MM.1S (cell line): ENCODE data around the gene FOXN3.

Experiments used
- DNase-seq: peaks from one replicate; pipeline ENCODE4 v3.0.0-alpha.2; 2015
- H2AFZ ChIP-seq: fragments of 300-600 bp; sonication (generic); 2 replicates; pipeline ENCODE4 v1.6.0; 2016; ENCODE audit warnings: antibody characterized with exemption, low read length
- H3F3A ChIP-seq: fragments of 300-600 bp; sonication (generic); 2 replicates; pipeline ENCODE4 v1.6.1; 2016; ENCODE audit warnings: mild to moderate bottlenecking, antibody characterized with exemption, low read length, moderate library complexity, mixed read lengths; ENCODE audit not compliant: insufficient read depth
- H3K27ac ChIP-seq: fragments of 300-600 bp; sonication (generic); 2 replicates; pipeline ENCODE4 v1.5.1; 2016; ENCODE audit warnings: mild to moderate bottlenecking, low read length
- H3K27me3 ChIP-seq: fragments of 300-600 bp; sonication (generic); replicated peaks from 2 replicates; pipeline ENCODE4 v1.6.0; 2016; ENCODE audit warnings: low read length; ENCODE audit not compliant: insufficient read depth
- H3K36me3 ChIP-seq: fragments of 300-600 bp; sonication (generic); replicated peaks from 2 replicates; pipeline ENCODE4 v1.6.1; 2016; ENCODE audit warnings: mild to moderate bottlenecking, low read length, mixed read lengths; ENCODE audit not compliant: insufficient read depth
- H3K4me1 ChIP-seq: fragments of 300-600 bp; sonication (generic); 2 replicates; pipeline ENCODE4 v1.6.1; 2016; ENCODE audit warnings: low read length, mixed read lengths
- H3K4me2 ChIP-seq: fragments of 300-600 bp; sonication (generic); 2 replicates; pipeline ENCODE4 v1.6.0; 2016; ENCODE audit warnings: low read depth, low read length
- H3K4me3 ChIP-seq: fragments of 300-600 bp; sonication (generic); 2 replicates; pipeline ENCODE4 v1.5.1; 2016; ENCODE audit warnings: low read length, mixed read lengths
- H3K79me2 ChIP-seq: fragments of 300-600 bp; sonication (generic); 2 replicates; pipeline ENCODE4 v1.6.1; 2016; ENCODE audit warnings: mixed run types, low read length, mixed read lengths
- H3K9ac ChIP-seq: fragments of 300-600 bp; sonication (generic); 2 replicates; pipeline ENCODE4 v1.6.1; 2016; ENCODE audit warnings: low read length, mixed read lengths
- H3K9me2 ChIP-seq: fragments of 300-600 bp; sonication (generic); replicated peaks from 2 replicates; pipeline ENCODE4 v1.6.1; 2016; ENCODE audit warnings: mild to moderate bottlenecking, low read length, mixed read lengths; ENCODE audit not compliant: insufficient read depth
- H3K9me3 ChIP-seq: fragments of 300-600 bp; sonication (generic); replicated peaks from 2 replicates; pipeline ENCODE4 v1.6.1; 2016; ENCODE audit warnings: mild to moderate bottlenecking, low read length, mixed read lengths; ENCODE audit not compliant: insufficient read depth
- H4K20me1 ChIP-seq: fragments of 300-600 bp; sonication (generic); 2 replicates; pipeline ENCODE4 v1.6.1; 2016; ENCODE audit warnings: mild to moderate bottlenecking, low read length, moderate library complexity, mixed read lengths; ENCODE audit not compliant: insufficient read depth
- CTCF ChIP-seq: fragments of 300-600 bp; sonication (generic); IDR thresholded peaks from 2 replicates; pipeline ENCODE4 v1.5.1; 2016; ENCODE audit warnings: antibody characterized with exemption, low read length, mixed read lengths
- EZH2 ChIP-seq: fragments of 300-600 bp; sonication (generic); optimal IDR thresholded peaks from 2 replicates; pipeline ENCODE3; 2017; ENCODE audit warnings: low read depth, mild to moderate bottlenecking, antibody characterized with exemption, low read length, mixed read lengths
- EZH2phosphoT487 ChIP-seq: fragments of 300-600 bp; sonication (generic); IDR thresholded peaks from 2 replicates; pipeline ENCODE4 v1.6.1; 2018; ENCODE audit warnings: antibody characterized with exemption, low read length

FOXN3 gene

GRCh38 chr14:89217891-89218290, 199.1 kb downstream of the FOXN3 start:
- no peak overlapping the region for H2AFZ ChIP-seq
- no peaks in the 10 kb centered on the region for H3K36me3 ChIP-seq
- H3K9me3 ChIP-seq, result no peaks in the 10 kb centered on the region
- no peak for DNase-seq
- 0 out of 2 replicates have a peak, but pooled peaks cover under 1% of the 10 kb centered on the region for H3K79me2 ChIP-seq
- H3K4me2 ChIP-seq, result no peak overlapping the region
- no peaks in the 10 kb centered on the region for H3K4me1 ChIP-seq
- H3K27ac ChIP-seq, result no peak overlapping the region
- no peak for TF ChIP-seq EZH2phosphoT487
- TF ChIP-seq EZH2, result no peak
- no peak for TF ChIP-seq CTCF
- H3K9ac ChIP-seq, result no peak overlapping the region
- no peaks in the 10 kb centered on the region for H3F3A ChIP-seq
- H3K4me3 ChIP-seq, result no peak overlapping the region
- H3K9me2 ChIP-seq, result no peaks in the 10 kb centered on the region
- no peaks in the 10 kb centered on the region for H4K20me1 ChIP-seq
- no peaks in the 10 kb centered on the region for H3K27me3 ChIP-seq

- TF ChIP-seq EZH2, result no peak
- no peak for TF ChIP-seq EZH2phosphoT487
- no peak for TF ChIP-seq CTCF
Measured at GRCh38 chr14:89215531-89215930, 201.5 kb downstream of the FOXN3 start.

GRCh38 chr14:89215114-89215513, 201.9 kb downstream of the FOXN3 start:
- H2AFZ ChIP-seq, result no peak overlapping the region
- H3K36me3 ChIP-seq, result no peaks in the 10 kb centered on the region
- TF ChIP-seq CTCF (no peak), EZH2 (no peak), EZH2phosphoT487 (no peak)
- H4K20me1 ChIP-seq, result no peaks in the 10 kb centered on the region
- no peak overlapping the region for H3K9ac ChIP-seq
- no peak for DNase-seq
- no peak overlapping the region for H3K4me3 ChIP-seq
- no peak overlapping the region for H3K27ac ChIP-seq
- no peaks in the 10 kb centered on the region for H3K27me3 ChIP-seq
- H3F3A ChIP-seq, result no peaks in the 10 kb centered on the region
- H3K9me3 ChIP-seq, result no peaks in the 10 kb centered on the region
- H3K79me2 ChIP-seq, result no peaks in the 10 kb centered on the region
- H3K4me2 ChIP-seq, result no peak overlapping the region
- no peaks in the 10 kb centered on the region for H3K9me2 ChIP-seq
- H3K4me1 ChIP-seq, result no peaks in the 10 kb centered on the region

More at GRCh38 chr14:89215531-89215930, 201.5 kb downstream of the FOXN3 start:
- Histone ChIP-seq H3K27ac (no peak overlapping the region), H3K4me2 (no peak overlapping the region), H3K4me1 (no peaks in the 10 kb centered on the region), H3K9me2 (no peaks in the 10 kb centered on the region), H3K4me3 (no peak overlapping the region), H3K36me3 (no peaks in the 10 kb centered on the region), H2AFZ (no peak overlapping the region), H3K79me2 (no peaks in the 10 kb centered on the region), H3F3A (no peaks in the 10 kb centered on the region), H3K9ac (no peak overlapping the region), H3K9me3 (no peaks in the 10 kb centered on the region), H4K20me1 (no peaks in the 10 kb centered on the region), H3K27me3 (no peaks in the 10 kb centered on the region)
- no peak for DNase-seq
